ENCODE data around the gene CALHM4.

Gene CALHM4, protein sequence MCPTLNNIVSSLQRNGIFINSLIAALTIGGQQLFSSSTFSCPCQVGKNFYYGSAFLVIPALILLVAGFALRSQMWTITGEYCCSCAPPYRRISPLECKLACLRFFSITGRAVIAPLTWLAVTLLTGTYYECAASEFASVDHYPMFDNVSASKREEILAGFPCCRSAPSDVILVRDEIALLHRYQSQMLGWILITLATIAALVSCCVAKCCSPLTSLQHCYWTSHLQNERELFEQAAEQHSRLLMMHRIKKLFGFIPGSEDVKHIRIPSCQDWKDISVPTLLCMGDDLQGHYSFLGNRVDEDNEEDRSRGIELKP

DNA sequence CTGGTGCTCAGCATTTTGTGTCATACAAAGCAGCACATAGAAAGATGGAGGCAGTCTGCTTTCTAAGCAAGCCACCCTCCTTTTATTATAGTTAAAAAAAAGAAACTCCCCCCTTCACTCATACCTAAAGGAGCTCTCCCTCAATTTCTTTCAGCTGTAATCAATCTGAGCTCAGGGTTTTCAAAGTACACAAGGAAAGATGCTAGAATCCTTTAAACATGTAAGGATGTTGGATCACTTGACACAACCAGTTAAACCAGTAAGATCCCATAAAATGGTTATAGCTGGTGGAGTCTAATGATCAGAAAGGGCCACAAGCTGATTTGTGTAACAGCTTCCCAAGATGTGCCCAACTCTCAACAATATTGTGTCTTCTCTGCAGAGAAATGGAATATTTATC, at the start of gene CALHM4:
CALHM4 (plus strand) TSS at position 301 of the 400 bp plus-strand sequence; CDS start at position 344, 43 bp downstream.
- no peak for DNase-seq

DNA sequence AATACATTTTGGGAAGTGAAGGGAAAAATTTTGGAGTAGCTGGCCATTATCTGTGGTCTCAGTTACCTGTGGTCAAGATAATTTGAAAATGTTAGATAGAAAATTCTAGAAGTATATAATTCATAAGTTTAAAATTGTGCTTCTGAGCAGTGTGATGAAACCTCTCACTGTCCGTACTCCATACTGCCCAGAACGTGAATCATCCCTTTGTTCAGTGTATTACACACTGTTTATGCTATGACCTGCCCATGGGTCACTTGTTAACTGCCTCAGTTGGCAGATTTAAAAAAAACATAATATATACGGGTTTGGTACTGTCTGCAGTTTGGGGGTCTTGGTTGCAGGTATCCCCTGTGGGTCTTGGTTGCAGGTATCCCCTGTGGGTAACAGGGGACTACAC, 46.2 kb upstream of the CALHM4 start:
- no peak for DNase-seq

DNA sequence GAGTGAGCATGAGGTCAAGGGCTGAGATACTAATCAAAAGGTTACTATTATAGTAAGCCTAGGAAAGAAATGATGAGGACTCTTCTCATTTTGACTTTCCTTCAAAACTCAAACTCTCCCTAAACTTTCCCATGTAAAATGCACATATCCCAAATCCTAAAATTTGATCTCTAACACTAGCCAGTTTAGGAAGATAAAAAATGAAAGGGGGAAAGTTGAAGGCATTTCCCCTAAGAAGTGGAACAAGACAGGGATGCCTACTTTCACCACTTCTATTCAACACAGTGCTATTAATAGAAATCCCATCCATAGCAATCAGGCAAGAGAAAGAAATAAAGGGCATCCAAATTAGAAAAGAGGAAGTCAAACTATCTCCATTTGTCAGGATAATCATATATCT, 45.0 kb upstream of the CALHM4 start:
- no peak for DNase-seq

DNA sequence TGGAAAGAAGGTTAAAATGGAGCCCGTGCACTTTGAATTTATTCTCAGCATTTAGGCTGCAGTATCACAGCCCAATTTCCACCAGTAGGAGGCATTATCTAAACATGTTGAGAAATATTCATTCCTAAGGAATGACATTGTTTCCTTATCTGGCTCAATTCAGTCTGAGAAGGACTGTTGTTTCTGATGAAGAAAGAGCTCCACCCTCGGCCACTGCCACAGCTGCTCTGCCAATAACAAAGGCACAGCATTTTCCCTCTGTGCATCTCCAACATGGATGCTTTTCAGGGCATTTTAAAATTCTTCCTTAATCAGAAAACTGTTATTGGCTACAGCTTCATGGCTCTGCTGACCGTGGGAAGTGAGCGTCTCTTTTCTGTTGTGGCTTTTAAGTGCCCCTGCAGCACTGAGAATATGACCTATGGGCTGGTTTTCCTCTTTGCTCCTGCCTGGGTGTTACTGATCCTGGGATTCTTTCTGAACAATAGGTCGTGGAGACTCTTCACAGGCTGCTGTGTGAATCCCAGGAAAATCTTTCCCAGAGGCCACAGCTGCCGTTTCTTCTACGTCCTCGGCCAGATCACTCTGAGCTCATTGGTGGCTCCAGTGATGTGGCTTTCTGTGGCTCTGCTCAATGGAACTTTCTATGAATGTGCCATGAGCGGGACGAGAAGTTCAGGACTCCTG, 42.0 kb upstream of the CALHM4 start, which contains the start of gene CALHM5:
CALHM5 (plus strand) TSS at position 216 of the 687 bp plus-strand sequence; CDS start at position 274, 58 bp downstream.
- DNase-seq, result no peak

DNA sequence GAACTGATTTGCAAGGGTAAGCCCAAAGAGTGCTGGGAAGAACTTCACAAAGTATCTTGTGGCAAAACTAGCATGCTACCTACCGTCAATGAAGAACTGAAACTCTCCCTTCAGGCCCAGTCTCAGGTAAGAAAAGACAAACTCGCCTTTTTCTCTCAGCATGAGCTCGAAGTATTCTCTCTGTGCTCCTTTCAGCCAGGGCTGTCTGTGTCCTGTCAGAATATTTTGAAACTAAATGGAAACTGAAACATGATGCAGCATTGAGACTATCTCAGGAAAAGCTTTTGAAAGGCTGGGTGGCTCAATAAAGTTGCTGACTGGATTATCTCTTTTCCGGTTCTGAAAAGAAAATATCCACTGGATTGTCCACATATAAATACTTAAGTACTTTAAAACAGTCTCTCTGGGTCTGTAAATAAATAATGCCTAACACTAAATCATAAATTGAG, 41.4 kb upstream of the CALHM4 start:
- no peak for DNase-seq

DNA sequence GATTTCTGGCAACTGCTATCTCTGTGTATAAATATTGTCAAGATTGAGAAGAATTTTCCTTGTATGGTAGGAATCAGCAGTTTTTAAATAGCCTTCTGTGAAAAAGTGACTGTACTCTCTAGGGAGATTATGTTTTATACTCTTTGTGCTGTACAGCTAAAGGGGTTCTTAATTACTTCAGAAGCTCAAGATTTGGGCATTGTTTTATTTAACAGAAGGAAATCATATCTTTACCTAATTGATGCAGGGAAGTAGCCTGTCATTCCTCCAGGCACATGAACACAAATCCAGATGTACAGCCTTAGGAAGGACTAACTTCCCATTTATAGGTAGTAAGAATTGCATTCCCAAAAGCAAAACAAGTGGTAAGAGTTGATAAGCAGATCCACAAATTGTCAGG, 40.8 kb upstream of the CALHM4 start:
- DNase-seq, result no peak

DNA sequence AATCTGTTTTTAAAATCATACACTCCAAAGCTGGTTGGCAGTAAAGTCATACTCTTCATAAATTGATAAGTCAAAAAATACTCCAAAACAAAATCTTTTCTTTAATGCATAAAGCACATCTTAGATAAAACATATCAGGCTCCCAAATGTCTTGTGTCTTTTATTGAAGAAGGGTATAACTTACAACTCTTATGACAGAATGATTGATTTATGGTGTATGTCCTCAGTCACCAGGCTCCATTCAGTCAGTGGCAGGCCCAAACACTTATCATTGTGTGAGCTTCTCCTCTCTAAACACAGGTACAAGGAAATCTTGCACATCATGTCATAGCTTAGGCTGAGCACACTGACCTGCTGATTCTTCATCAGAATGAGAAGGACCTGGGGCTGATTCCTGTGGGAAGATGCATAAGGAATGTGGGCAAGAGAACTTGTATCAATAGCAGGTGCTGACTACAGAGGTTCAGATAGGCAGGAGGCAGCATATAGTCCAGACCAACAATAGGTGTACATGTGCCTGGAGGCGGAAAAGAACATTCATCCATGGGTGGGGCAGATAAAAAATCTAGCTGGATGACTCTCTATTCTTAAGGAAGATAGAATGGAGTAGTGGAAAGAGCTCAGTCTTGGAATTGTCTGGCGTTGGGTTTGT, 40.2 kb upstream of the CALHM4 start:
- DNase-seq, result no peak

DNA sequence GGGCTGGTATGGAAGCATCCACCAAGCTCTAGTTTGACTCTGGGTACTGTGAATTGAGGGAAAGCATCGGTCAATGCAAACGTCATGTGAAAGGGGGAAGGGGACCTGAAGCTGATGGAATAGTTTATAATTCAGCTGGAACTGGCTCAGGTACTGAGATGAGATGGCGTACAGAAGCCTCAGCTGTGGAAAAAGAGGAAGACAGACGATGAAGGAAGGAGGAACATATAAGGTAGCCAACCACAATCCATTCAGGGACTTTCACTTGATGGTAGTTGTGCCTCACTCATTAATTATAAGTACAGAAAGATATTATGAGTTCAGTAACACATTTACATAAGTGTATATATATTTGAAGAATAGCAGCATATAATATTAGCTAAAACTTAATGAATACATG, 39.4 kb upstream of the CALHM4 start:
- DNase-seq, result no peak

DNA sequence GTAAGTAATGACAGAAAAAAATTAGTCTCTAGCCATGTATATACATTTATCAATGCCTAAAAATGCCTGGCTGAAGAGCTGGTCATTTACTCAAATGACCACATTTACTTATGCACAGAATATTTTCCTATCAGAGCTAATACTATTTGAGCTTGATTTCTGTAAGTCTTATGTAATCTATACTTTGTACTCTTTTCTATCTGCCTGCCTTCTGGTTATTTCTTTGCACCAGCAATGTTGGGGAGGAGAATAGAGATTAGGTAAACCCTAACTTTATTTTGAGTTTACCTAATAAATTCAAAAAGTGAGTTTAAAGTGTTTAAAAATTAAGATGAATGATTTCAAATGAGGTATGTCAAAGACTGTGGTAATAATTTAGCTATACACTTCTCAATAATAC, 38.4 kb upstream of the CALHM4 start:
- DNase-seq, result no peak

DNA sequence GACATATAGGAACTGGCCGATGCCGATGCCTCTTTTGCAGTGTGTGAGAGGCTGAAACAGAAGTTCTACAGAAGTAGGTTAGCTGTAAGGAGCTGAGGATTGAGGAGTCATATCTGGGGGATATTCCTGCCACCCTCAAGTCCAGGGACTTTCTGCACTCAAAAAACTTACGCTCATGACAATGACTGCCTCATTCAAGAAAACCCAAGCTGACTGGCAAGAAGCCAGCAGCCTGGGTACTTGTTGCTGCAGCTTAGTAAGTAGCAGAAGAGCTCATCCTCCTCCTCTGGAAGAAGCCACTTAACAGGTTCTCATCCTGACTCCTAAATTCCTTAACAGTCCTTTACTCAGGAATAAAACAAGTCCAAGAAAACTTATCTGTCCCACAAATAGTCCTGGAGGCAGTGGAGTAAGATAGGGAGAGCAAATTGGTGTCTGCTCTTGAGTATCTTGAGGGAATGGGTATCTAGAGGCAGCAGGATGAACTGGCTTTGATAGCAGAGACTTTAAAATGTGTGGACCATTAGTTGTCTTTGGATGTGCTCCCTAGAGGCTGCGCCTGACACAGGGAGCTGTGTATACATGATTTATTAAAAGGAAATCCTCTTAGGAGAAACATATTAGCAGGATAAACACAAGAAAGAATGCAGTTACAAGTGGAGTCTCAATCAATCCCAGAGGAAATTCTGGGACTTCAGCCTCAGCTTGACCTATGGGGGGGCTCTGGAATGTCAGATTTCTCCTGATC, 34.8 kb upstream of the CALHM4 start:
- DNase-seq, result no peak

DNA sequence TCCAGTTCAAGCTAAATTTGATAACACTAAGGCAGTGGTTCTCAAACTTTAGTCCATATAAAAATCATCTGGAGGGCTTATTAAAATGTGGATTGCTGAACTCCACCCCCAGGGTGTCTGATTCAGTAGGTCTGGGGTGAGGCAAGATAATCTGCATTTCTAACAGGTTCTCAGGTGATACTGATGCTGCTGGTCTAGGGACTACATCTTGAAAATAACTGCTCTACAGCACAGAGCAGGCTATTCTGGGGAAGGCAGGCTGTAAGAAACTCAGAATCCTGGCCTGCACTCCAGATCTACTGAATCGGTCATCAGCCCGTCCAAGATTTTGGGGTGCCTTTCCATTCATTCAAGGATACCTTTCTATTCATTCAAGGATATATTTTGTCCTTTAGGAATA, 30.7 kb upstream of the CALHM4 start:
- no peak for DNase-seq

DNA sequence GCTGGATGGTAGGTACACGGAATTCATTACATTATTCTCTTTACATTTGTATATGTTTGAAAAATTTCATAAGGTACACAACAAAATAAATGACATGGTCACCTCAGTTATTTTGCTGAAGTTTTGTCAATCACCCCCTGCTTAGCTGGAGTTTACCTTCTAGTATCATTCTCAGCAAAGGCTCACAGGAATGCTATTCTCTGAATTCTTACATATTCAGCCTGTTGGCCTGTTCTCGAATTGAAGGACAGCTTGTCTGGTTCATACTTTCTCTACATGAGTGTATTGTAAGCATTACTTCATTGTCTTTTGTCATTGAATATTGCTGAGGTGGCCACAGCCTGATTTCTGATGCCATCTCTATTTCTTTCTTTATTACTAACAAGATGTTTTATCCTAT, 29.3 kb upstream of the CALHM4 start:
- no peak for DNase-seq

DNA sequence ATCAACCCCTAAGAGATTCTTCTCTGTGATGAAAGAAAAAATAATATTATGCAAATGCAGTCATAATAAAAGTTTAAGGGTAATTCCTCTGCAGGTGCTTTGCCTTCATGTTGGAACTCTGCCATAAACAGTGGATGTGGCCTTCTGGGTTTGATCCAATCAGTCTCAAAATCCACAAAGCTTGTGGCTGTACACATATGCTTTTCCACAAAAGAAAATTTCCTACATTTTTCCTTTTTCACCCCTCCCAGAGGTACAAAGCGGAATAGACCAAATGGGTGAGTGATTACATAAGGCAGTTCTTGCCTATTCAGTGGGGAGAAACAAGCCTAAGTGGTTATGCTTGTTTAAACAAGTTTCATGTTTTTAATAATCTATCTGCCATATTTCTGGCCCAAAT, 25.4 kb upstream of the CALHM4 start:
- DNase-seq, result no peak

DNA sequence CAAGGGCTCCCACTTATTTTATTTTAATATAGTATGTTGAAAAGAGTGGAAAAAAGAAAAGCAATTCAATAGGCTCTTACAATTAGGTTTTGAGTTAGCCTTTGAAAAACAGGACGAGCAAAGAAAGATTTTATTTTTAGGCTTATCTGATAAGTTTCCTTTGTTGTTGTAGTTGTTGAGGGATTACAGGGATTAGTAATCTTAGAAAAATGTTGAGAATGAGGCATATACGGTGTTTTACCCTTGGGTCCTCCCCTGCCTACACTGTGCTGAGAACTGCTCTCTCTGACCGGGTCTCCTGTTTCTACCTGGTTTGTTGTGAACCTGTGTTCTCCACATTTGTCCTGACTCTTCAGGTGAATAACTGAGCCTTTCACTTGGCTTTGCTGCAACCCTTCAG, 24.8 kb upstream of the CALHM4 start:
- DNase-seq, result no peak

DNA sequence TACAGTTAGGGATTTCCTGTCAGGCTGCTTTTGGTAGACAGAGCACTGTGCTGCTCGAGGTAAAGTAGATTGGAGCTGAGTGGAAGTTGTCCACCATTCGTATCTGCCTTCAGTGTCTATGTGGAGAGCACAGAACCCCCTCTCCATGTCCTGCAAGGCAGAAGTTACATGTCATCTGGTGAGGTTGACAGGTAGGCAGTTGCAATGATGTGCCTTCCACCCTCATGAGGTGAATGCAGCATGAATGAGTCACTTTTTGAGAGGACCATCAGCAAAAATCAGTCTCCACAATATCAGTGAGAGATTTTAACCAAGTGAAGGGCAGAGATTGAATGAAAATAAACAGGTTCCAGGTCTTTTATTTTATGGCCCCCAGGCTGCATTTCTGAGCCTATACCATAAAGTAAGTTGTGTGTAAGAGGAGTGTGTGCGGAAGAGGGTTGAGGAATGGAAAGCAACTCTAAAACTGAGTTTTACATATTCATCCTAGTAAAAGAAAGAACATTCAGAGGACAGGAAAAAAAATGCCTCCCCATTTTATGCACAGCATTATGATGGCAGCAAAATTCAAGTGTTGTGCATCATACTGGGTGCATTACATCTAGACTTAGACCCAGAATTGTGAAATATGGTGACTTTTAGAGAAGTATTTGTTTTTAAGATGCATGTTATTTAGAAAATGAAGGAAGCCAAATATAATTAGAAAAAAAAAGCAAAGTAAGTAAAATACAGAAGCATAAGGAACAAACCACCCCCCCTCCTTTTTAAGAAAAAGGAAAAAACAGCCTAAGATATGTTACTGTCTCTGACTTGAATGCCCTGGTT, 23.9 kb upstream of the CALHM4 start:
- DNase-seq, result no peak

DNA sequence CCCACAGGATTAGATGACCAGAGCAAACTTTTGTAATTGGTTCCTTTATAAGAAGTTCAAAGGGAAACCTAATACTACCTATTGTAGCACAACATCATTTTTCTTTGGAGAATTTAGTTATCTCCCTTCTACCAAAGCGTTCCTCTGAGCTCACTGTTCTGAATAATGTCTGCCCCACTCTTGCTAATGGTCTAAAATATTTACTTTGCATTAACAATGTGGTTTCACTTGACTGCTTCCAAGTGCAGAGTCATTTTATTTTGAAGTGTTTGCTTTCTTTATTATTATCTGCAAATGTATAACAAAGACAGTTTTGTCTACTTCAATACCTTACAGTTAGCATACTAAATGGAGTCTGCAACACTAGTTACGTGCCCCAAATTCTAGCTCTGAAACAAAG, 23.1 kb upstream of the CALHM4 start:
- no peak for DNase-seq

DNA sequence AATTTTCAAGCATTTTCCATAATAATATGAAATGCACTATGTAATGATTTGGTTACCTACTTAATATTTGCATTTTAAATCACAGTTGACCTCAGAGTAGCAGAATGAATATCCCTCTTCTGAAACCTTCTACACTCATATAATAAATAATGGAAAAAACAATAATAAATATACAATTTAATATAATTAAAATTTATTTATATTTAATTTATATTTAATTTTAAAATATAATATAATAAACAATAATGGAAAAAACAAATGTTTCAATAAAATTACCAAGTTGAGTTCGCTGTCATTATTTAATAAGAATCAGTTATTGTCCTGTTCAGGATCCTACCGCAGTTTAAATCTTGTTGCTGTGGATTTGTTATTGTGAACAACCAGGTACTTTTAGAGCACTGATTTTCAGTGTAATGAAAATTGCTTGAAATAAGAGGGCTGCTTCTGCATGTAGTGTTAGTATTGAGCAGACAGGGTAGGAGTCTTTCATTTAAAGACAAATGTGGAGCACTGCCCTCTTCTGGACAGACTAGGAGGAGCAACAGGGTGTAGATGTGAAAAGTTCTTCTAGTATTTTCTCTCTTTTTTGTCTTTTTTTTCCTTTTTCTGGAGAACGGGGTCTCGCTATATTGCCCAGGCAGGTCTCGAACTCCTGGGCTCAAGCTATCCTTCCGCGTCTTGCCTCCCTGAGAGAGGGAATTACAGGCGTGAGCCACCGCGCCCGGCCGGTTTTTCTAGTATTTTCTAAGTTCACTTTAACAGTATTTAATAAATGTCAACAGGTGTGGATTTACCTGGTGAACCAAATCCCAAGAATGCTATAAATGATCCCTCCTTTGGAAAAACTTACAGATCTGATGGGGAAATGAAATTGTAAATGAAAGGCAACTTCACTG, 21.6 kb upstream of the CALHM4 start:
- DNase-seq, result peak; percentile 44

DNA sequence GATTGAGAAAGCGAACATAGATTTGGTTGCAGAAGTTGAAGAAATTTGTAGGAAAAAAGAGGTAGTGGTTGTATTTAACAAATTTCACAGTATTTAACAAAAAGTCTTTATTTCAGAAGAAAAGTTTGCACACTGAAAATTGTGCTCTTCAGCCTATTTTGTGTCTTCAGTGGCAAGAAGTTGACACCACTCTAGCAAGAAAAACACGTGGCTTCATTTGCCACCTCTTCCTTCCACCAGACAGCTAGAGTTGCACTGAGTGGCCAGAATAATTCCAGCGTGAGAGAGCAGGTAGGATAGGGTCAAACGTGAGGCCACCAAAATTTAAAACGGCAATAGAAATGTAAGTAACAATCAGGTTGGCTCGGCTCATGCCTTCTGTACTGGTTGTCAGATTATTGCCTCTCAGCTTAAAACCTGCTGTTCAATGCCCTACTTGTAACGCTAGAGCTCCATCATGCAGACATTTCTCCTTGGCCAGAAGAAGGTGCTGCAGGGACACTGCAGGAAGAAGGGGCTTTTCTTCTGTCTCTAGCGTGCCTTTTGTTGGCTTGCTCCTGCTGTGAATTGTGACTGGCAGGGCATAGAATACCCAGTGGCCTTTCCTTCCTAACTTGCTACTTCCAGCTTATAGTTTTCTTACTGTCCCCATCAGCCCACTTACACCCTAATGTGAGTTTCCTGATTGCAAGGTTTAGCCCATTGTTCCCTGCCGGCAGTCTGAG, 20.2 kb upstream of the CALHM4 start:
- no peak for DNase-seq

DNA sequence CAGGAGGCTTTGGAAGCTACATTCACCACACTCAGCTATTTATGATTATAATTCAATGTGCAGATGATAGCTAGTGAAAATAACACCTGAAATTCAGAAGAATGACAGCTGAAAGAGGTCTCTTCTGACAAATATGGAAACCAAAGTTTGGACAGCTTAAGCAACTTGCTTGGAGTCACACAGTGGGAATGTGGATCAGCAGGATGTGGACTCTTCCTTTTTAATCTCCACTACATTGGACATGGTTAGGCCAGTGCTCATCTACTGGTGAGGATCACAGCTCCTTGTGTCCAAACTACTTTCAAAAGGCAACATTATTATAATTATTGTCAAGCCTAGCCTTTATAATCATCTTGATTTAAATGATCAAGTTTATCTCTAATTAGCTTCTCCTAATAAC, 18.4 kb upstream of the CALHM4 start:
- DNase-seq, result no peak

DNA sequence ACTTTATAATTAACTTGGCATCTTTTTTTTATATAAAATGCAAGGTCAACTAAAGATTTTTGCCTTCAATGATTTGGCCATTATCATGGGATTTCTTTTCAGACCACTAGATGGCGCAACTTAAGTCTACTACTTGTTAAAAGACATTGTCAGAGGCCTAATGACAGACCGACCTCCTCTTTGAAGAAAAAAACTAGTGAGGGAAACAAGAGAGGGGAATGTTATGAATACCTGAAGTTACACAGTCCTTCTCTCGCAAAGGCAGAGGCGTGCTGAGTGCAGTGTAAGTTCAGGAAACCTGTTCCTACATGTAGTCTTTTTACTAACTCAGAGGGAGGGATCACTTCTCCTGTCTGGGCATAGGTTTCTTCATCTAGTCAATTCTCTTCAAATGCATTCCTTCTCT, 17.3 kb upstream of the CALHM4 start:
- DNase-seq, result peak; percentile 13

DNA sequence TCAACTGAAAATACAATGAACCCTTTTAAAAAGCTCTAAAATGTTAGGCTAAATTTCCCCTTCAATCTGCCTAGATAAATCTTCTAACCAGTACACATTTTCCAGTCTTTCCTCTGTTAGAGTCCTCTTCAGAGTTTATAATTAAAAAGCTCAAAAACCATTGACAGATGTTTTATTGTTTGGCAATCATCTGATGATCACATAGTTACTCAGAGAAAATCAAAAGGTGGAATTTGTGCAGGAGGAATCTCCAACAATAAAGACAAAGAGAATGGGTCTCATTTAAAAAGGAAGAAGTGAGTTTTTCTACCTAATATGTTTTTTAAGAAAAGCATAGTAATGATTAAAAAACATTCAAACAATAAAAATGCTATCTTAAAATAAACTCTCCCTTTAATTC, 11.1 kb upstream of the CALHM4 start:
- no peak for DNase-seq
